HG02943 (cell line): ENCODE measurements around the gene YWHAG.

Experiments used
- ATAC-seq: cut with Tn5 transposase; IDR thresholded peaks from one replicate; pipeline ENCODE4 v1.9.1; 2021; ENCODE audit warnings: mild to moderate bottlenecking, low read depth, moderate library complexity; ENCODE audit not compliant: unreplicated experiment

Gene YWHAG

GRCh38 chr7:76281006-76281705 is 77.6 kb downstream of the YWHAG start:
- no peak for ATAC-seq

GRCh38 chr7:76280408-76280807 is 78.4 kb downstream of the YWHAG start:
- no peak for ATAC-seq

DNA sequence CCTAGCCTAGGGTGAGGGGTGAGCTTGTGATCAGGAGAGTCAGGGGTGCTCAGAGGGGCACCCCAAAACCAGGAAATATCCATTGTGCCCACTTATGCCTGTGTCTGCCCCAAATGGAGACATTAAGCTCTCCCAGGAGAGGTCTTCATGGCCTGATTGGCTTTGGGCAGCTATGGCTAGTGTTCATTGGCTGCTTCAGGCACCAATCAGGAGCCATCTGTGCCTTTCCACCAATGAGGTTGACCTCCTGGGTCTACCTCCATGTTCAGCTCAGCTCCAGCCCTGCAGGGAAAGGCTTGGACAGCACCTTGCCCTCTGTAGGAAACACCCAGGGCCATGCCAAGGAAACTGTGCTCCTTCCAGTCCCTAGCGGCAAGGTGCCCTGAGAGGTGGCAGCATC is 80.3 kb downstream of the YWHAG start:
- no peak for ATAC-seq
